HEK293 (cell line): ENCODE data around the gene CDC20.

Source experiments
- CTCF ChIA-PET: fragments of 350-600 bp; formaldehyde crosslinking; extraction: SDS; loops from one replicate; lab custom pipeline; 2021; ENCODE audit warnings: antibody characterized with exemption; lab: Yijun Ruan, JAX
- POLR2A ChIA-PET: fragments of 300-600 bp; formaldehyde crosslinking; extraction: SDS; loops from one replicate; lab custom pipeline; 2020; ENCODE audit warnings: antibody characterized with exemption, inconsistent platforms; lab: Yijun Ruan, JAX
- H3K27ac ChIP-seq: fragments of 200-500 bp; sonication (Bioruptor generic); 2 replicates; pipeline ENCODE4 v1.5.1; 2014; ENCODE audit warnings: low read depth, low read length, control low read depth, inconsistent platforms; ENCODE audit errors: extremely low read depth
- H3K36me3 ChIP-seq, 2 experiments: fragments of 200-500 bp in 1 of 2; sonication (Bioruptor generic) in 1 of 2; 1 replicate in 1 of 2; 2 replicates in 1 of 2; pipeline ENCODE4 v1.5.1; 2014 to 2017; ENCODE audit warnings: inconsistent platforms in 2 of 2, low read length in 2 of 2; ENCODE audit not compliant: control insufficient read depth in 2 of 2, insufficient read depth in 1 of 2
- H3K4me1 ChIP-seq: fragments of 200-500 bp; sonication (Bioruptor generic); 2 replicates; pipeline ENCODE4 v1.5.1; 2014; ENCODE audit warnings: mild to moderate bottlenecking, low read length, inconsistent platforms; ENCODE audit not compliant: control insufficient read depth, insufficient read depth
- H3K4me3 ChIP-seq: 2 replicates; pipeline ENCODE4 v1.5.1; 2011; ENCODE audit warnings: low read depth, mild to moderate bottlenecking, control low read depth, low read length, moderate library complexity
- H3K9me3 ChIP-seq: fragments of 200-500 bp; sonication (Bioruptor generic); 2 replicates; pipeline ENCODE4 v1.5.1; 2014; ENCODE audit warnings: low read depth, low read length, inconsistent platforms; ENCODE audit not compliant: control insufficient read depth, insufficient read depth
- PBX3 ChIP-seq: sonication (generic); formaldehyde crosslinking; IDR thresholded peaks from 2 replicates; pipeline ENCODE4 v1.8.1; 2022; ENCODE audit warnings: mild to moderate bottlenecking, moderate library complexity, missing genetic modification reagents
- ZNF114 ChIP-seq: fragments of 450-650 bp; formaldehyde crosslinking; IDR thresholded peaks from 2 replicates; pipeline ENCODE4 v1.5.0; 2017; ENCODE audit warnings: missing biosample characterization, missing genetic modification characterization
- ZNF133 ChIP-seq: fragments of 450-650 bp; formaldehyde crosslinking; IDR thresholded peaks from 2 replicates; pipeline ENCODE4 v1.5.1; 2016; ENCODE audit warnings: missing biosample characterization, missing genetic modification characterization
- ZNF214 ChIP-seq: fragments of 450-650 bp; formaldehyde crosslinking; IDR thresholded peaks from 2 replicates; pipeline ENCODE4 v1.5.1; 2017; ENCODE audit warnings: missing biosample characterization, mild to moderate bottlenecking, missing genetic modification characterization, borderline replicate concordance
- ZNF239 ChIP-seq: fragments of 450-650 bp; formaldehyde crosslinking; IDR thresholded peaks from 2 replicates; pipeline ENCODE4 v1.5.1; 2016; ENCODE audit warnings: missing biosample characterization, missing genetic modification characterization
- ZNF350 ChIP-seq: fragments of 450-650 bp; formaldehyde crosslinking; IDR thresholded peaks from 2 replicates; pipeline ENCODE4 v1.5.0; 2017; ENCODE audit warnings: missing biosample characterization, mild to moderate bottlenecking, missing genetic modification characterization
- ZNF48 ChIP-seq: fragments of 450-650 bp; formaldehyde crosslinking; IDR thresholded peaks from 2 replicates; pipeline ENCODE4 v1.5.1; 2016; ENCODE audit warnings: missing biosample characterization, missing genetic modification characterization
- ZNF707 ChIP-seq: fragments of 450-650 bp; formaldehyde crosslinking; IDR thresholded peaks from 2 replicates; pipeline ENCODE4 v1.5.1; 2016; ENCODE audit warnings: missing biosample characterization, missing genetic modification characterization
- ZSCAN30 ChIP-seq: fragments of 450-650 bp; IDR thresholded peaks from 2 replicates; pipeline ENCODE4 v1.5.1; 2018; ENCODE audit warnings: missing biosample characterization, mild to moderate bottlenecking, missing genetic modification characterization, moderate library complexity

The CDC20 gene

GRCh38 chr1:43410571-43410970 is 51.8 kb downstream of the CDC20 start:
- H3K27ac ChIP-seq, result no peak overlapping the region
- no peaks in the 10 kb centered on the region for H3K9me3 ChIP-seq
- H3K4me3 ChIP-seq, result no peak overlapping the region
- no peak for TF ChIP-seq ZNF707
- no peak for TF ChIP-seq ZNF133 (tag by site-specific recombination)
- TF ChIP-seq PBX3, result no peak
- TF ChIP-seq ZNF350 (tag by site-specific recombination), result no peak
- no peak for TF ChIP-seq ZNF48 (tag by site-specific recombination)
- TF ChIP-seq ZNF214, result no peak
- no peak for TF ChIP-seq ZNF114
- TF ChIP-seq ZSCAN30, result no peak
- TF ChIP-seq ZNF239 (tag by site-specific recombination), result no peak
- H3K4me1 ChIP-seq, result no peaks in the 10 kb centered on the region
- CTCF ChIA-PET, result no interaction called here
- POLR2A ChIA-PET, result interaction anchor here (0.6 to 0.8 kb wide), 2 partner anchors 22 to 31 kb away, joined by 3 to 6 read pairs; no protein-coding TSS in a partner anchor
- H3K36me3 ChIP-seq, result peaks cover 8 to 55% of the 10 kb centered on the region in 2 experiments; a peak in 2 of 3 replicates
